Measurements from ENCODE around the gene CTNND2.

CTNND2 gene

DNA sequence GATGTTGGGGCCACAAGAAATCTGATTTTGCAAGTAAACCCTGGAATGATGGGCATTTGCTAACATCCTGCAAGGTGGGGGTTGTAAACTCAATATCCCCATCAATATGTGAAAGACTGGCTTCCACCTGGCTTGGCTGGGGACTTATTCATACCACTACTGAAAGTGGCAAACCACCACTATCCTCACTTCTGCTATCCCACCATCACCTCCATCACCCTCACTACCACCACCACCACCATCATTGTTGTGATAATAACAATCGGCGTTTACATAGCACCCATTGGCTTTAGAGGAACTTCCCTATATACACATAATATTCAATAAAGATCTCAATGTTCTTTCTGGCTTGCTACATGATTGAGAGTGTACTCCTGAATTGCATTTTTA lies 918.5 kb downstream of the CTNND2 start:
- DNase-seq (ENCODE audit: low spot score) = no peak

DNA sequence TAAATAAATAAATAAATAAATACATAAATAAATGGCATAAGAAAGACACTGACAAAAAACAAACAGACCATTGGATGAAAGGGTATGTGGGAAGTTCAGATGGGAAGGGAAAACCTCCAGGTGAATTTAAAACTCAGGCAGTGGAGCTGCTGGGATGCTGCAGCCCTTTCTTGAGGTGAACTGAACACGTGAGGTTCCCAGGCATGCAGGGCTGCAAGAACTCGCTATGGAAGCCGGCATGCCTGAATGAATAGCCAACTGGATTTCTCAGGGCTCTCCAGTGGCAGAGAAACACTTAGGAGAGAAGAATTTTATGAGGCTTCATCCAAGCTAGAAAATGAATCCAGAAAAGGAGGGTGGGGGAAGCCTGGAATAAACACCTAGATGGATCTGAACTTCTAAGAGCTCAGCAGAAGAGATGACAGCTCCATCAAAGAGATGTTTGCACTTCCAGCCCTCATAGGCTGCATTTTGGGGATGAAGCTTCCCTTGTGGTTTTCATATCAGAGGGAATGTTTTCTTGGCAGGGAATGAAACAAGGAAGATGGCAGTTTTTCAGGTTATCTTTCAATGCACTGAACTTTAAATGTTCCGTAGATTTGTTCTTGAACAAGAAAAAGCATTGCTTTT lies 919.0 kb downstream of the CTNND2 start:
- no peak for DNase-seq (ENCODE audit: low spot score)

DNA sequence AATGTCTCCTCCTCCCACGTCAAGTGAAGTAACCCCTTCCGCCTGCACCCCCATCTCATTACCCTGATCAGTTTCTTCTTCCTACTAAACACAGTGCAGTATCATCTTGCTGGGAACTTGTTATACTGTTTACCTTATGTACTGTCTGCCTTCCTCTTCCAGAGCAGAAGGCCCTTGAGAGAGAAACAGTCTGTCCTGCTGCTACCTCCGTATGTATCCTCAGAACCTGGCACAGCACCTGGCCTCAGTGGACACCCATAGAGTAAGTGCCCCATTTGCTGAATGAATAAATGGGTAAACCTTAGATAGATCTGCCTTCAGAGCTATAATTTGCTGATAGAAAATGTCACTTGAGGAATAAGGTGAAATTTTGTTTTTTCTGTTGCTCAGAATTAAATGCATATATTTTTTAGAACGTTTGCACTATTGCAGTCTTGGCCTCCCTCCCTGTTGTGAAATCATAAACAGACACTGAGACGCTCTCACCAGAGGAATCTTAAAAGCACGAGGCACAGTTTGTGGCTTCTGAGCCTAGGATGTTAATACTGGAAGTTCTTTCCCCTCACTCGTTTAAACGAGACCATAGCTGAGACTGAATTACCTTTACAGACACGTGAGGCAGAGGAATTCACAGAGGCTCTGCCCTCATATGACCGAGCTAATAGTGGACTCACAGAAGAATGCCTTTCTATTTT lies 920.1 kb downstream of the CTNND2 start:
- DNase-seq (ENCODE audit: low spot score) = no peak

DNA sequence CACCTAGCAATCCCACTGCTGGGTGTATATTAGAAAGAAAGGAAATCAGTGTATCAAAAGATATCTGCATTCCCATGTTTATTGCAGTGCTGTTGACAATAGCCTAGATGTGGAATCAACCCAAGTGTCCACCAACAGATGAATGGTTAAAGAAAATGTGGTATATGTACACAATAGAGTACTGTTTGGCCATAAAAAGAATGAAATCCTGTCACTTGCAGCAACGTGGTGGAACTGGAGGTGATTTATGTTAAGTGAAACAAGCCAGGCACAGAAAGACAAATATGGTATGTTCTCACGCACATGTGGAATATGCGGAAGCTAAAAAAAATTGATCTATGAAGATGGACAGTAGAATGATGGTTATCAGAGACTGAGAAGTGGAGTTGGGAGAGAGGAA lies 921.6 kb downstream of the CTNND2 start:
- no peak for DNase-seq (ENCODE audit: low spot score)

DNA sequence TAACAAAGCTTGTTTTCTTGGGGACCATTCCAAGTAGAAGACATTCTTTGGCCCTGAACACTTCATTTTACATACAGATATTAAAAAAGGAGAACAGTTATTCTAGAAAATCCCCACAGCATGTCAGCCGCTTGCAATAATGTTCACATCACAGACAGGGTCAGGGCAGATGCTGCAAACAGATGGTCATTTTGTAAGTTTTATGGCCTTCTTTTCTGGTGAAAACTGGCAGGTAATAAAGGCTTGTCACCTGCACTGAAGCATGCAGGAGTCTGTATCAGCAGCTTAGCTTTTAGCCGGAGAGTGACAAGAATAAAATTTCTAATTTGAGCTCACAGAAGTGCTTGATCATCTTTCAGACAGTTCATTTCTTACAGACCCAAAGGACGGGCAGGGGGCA lies 922.3 kb downstream of the CTNND2 start:
- DNase-seq (ENCODE audit: low spot score) = no peak

DNA sequence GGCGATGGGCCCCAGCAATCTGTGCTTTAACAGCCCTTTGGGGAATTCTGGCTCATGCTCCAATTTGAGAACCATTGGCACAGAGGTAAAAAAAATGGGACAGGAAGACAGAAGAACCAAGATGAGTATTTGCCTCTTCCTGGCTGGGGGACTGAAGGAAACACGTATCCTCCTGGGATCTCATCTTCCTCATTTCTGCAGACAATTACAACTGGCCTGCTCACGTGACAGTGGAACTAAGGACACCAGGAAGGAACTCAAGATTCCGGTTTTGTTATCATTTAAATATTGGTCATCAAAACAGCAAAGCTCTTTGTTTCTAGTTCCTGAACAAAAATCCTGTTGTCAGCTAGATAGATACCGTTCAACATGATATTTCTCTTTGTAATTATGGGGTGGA lies 927.2 kb downstream of the CTNND2 start:
- no peak for DNase-seq (ENCODE audit: low spot score)

DNA sequence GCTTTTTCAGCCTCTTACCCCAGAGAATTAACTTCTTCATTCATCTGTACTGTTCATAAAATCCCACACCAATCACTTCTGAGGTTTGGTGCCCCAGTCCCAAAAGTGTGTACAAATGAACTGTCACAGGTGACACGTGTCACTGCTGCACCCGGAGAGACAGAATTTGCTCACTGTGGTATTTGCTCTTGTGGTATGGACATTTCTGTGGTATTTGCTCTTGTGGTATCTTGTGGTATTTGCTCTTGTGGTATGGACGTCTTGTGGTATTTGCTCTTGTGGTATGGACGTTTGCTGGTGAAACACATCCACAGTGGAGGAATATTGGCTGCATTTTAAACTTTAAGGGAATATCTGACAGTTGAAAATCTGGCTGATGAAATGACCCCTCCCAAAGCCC lies 928.3 kb downstream of the CTNND2 start:
- DNase-seq (ENCODE audit: low spot score) = no peak

DNA sequence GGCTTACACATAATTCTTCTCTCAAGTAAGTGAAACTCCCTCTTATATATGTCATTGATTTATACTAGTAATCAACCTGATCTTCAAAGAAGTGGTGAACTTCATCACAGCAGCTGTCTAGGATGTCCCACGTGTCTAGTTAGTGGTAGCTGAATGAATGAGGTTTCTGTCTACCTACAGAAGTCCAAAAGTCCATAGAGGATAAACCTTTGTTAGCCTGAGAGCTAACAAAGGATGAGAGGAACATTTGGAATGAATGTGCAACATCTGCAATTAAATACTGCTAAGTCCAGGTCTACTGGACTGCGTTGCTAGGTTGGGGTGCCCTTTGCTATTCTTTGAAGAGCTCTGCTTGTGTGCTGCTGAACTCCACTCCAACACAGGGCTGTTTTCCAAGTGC lies 929.4 kb downstream of the CTNND2 start:
- DNase-seq (ENCODE audit: low spot score) = no peak

DNA sequence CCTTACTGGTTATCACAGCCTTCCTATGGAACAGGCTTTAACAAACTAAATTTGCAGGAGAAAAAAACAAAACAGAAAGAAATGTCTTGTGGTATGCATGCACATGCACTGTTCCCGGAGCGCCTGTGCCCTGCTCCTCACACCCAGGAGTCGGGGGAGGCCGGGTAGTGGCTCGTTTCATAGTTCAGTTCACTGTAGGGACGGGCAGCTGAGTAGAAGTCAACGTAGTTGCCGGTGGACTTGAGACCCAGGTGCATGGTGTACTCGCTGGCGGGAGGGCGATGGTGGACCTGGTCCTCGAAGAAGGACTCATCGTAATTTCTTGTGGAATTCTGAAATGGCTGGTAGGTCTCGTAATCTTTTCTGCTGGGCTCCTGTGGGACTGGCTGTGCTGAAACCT lies 930.9 kb downstream of the CTNND2 start:
- no peak for DNase-seq (ENCODE audit: low spot score)

DNA sequence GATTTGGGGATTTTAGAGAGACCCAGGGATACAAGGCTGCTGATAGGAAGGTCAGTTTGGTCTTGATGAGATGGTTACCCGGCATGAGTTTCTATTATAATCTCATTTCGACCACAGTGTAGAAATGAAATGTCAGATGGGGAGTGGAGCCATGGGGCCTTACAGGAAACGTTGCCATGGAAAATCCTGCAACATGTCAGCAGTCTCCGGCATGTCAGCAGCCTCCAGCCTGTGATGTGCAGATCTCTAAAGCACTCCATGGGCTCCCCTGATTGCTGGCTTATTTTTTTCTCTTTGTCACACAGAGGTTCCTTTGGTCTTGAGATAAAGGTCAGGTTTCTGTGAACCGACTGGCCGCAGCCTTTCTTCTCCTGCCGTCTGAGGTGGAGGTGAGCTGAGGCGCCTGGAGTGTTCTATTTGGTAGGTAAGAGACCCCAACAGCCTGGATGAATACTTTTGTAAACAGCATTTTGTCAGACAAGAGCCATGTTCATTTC lies 934.5 kb downstream of the CTNND2 start:
- DNase-seq (ENCODE audit: low spot score) = no peak

DNA sequence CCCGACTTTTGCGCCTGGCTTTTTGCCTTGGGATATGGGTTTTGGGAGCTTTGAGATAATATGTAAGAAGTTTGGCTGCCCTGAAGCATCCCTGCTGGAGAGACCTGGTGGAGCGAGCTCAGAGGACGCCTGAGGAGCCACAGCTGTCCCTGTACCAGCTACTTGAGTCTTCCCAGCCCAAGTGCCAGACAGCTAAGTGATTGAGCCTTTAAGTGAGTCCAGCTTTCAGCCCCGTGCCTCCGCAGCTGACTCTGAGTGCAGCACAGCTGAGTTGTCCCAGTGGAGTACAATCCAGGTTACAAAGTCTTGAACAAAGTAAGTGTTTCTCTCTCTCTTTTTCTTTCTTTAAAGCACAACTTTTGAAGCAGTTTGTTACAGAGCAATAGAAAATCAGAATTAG lies 939.4 kb downstream of the CTNND2 start:
- DNase-seq (ENCODE audit: low spot score) = no peak

DNA sequence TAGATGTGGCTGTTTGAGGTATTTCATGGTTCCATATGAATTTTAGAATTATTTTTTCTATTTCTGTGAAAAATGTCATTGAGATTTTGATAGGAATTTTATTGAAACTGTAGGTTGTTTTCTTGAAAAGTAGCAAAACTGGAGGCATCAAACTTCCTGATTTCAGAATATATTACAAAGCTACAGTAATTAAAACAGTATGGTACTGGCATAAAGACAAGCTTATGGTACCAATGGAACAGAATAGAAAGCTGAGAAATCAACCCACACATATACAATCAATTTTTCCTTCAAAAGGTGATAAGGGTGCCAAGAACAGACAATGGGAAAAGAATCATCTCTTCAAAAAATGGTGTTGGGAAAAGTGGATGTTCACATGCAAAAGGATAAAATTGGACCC lies 945.5 kb downstream of the CTNND2 start:
- no peak for DNase-seq (ENCODE audit: low spot score)

DNA sequence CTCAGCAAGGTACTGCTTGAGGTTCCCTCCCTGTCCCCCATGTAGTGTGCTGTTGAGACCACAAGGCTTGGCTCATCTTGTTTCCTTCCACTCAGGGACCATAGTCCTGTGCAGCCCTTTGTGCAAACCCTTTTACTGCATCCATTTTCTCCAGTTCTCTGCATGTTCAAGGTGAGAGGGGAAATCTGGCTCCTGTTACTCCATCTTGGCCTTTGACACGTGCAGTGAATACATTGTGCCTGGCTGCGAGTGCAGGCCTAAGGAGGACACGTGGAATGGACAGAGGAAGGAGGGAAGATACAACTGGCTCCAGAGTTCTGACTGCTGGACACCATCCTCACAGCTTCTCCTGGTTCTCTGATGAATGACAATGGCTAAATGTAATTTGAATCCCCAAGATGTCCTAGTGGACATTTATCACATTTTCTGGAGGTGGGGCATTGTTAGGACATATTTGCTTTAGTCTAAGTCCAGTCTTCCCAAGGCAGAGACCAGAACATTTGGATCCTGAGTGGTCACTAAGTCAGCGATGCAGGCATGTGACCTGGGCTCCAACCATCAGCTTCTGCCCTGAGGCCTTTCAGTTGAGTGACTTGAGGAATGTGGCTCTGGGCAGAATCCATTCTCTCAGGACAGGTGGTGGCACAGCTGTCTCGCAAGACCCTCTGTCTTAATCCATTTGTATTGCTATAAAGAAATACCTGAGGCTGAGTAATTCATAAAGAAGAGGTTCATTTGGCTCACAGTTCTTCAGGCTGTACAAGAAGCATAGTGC lies 954.2 kb downstream of the CTNND2 start:
- no peak for DNase-seq (ENCODE audit: low spot score)

DNA sequence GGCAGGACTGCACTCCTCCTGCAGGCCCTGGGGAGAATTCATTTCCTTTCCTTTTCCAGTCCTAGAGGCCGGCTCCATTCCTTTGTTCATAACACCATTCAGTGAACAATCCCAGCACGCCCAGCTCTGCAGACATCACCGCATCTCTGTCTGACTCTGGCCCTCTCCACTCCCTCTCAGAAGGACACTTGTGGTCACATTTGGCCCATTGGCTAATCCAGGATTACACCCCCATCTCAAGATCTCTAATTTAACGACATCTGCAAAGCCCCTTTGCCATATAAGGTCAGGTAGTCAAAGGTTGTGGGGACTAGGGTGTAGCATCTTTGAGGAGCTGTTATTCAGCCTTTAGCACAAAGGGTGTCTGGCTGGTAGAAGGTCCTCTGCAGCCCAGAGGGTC lies 958.2 kb downstream of the CTNND2 start:
- no peak for DNase-seq (ENCODE audit: low spot score)

DNA sequence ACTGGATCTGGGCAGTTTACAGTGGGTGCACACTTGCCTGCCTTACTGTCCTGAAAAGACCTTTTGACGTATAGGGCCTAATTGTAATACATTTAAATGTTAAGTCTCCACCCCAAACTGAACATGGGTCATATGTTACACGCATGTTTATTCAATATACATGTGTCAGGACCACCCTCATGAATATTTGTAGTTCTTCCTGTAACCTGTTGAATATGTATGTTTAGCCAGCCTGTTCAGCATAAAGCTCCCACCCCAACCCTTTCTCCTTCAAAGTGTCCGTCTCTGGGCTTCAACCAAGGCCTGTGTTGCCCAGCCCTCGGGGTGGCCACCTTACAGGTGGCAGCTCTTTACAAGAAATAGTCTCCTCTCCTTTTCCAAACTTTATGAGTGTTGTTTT lies 962.3 kb downstream of the CTNND2 start:
- no peak for DNase-seq (ENCODE audit: low spot score)

DNA sequence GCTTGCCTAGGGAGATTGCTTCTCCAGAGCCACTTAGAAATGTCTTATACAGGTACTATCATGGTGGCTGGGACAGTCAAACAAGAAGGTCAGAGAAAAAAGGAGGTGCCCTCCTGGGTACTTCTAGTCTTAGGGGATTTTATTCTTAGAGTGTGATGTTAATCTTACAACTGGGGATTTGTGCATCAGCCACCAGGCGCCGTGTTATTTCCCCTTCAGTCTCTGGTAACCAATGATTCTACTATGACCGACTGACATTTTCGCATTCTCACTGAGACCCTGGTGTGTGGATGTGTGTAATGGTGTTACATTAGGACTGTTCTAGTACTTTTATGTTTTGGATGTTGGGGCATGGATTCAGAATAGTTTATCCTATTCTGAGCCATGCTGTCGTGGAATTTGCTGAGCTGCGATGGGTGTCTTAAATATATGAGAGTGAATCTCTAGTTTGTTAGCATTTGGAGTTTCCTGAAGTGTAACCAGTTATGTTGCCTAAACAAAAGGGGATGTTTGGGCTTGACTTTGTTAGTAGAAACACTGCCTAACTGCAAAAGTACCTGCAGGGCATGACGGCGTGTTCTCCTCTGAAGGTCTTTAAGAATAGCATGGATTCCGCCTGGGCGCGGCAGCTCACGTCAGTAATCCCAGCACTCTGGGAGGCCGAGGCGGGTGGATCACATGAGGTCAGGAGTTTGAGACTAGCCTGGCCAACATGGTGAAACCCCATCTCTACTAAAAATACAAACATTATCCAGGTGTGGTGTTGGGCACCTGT lies 968.0 kb downstream of the CTNND2 start:
- no peak for DNase-seq (ENCODE audit: low spot score)

DNA sequence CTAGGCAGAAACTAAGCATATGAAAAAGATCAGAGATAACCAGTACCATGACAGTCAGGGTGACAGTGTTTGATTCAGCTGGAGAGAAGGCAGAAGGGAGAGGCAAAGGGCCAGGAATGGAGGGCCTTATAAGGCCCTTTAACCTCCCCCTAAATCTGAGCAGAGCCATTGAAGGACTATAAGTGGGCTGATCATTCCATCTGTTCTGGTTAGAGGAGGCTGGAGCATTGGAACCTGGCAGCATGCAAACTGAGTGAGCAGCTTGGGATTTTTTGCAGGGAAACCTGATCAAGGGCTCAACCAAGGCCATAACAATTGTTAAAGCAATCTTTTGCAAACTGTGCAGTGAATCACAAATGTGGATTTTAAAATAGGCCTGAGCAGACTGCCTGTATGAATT lies 968.7 kb downstream of the CTNND2 start:
- DNase-seq (ENCODE audit: low spot score) = no peak

DNA sequence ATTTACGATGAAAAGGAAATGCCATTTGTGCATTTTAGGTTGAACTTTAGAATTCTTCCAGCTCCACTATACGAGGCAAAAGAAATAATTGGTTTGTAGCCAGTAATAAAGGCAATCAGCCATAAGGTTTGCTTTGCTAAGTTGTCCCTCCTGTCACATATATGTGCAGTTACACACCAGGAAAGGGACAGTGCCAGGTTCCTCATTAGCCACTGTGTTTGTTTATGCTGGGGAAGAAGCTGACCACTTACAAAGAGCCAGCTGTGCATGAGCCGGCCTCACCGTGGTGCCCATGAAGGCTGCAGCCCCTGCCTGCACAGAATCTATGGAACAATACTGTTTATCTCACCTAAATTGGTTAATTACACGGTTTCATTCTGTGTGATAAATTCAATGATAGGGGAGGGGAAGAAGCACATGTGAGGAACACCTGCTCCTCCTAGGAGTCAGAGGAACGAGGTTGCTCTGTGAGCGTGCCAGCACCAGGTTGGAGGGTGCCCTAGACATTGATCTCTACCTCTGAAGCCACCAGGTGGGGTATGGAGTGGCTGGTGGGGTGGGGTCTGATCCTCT lies 969.4 kb downstream of the CTNND2 start:
- no peak for DNase-seq (ENCODE audit: low spot score)

DNA sequence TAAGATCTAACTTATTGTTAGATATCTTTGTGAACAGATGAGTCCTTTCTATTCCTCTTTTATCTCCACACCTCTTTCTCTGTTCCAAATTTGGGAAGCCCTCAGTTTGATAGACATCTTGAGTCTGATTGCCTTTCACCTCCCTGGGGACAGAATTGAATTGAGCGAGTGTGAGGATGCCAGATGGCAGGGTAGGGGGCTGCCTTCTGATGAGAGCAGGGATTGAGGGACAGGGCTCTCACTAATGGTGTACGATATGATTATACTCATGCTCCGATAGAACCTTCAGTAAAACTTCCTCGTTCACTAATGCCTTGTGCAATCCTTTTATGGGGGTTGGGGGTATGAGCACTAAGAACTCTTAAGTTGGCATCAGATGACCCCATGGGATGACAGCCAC lies 971.1 kb downstream of the CTNND2 start:
- DNase-seq (ENCODE audit: low spot score) = no peak

DNA sequence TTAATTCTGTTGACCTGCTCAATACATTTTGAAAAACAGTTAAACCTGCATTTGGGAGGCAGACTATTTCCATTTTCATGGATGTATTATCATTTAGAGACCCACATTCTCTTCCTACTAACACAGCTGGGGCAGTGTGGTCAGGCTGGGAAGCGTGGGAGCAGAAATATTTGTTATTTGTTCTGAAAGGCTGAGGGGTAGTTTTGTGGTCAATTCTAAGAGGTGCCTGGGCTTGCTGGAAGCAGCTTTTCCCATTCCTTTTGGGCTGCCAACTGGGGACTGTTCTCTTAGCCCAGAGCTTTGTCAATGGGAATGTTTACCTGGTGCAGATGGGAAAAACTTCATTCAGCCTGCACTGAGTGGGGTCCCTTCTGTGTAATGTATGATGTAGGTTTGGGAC lies 971.8 kb downstream of the CTNND2 start:
- DNase-seq (ENCODE audit: low spot score) = no peak

DNA sequence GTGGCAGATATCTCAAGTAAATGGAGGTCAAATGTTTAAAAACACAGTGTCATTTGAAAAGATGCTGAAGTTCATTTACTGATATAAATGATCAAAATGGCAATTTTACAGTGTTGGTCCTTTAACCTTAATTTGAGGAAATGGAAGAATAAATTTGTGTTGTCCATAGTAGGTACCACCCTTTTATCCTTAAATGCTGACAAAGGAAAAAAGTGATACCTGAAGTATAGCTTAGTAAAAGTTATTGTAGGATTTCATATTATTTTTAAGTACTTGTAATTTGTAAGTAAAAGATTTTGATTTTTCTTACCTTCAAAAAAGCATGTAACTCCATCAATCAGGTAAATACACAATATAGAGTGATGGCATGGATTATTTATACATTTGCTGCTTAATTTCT lies 976.6 kb downstream of the CTNND2 start:
- DNase-seq (ENCODE audit: low spot score) = no peak

DNA sequence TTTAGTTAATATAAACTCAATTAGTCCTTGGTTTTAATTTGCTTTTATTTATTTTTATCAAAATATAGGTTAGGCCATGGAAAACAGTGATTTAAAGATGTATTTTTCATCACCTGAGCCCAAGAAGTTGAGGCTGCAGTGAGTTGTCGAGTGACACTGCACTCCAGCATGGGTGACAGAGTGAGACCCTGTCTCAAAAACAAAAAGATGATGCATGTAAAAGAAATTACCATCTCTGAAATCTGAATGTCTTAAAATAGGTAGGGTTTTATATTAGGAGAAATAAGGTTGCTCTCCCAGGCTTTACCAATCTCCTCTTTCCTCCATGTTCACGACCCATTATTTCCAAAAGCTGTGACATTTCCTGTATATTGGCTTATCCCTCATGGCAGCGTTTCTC lies 980.9 kb downstream of the CTNND2 start:
- DNase-seq (ENCODE audit: low spot score) = no peak

Data from iPS-NIHi11 (cell line).